NT2/D1 (cell line): ENCODE data around the gene NLRC5.

ENCODE experiments used
- DNase-seq: peaks from one replicate; pipeline ENCODE4 v3.0.0-alpha.2; 2011; ENCODE audit warnings: low read depth, low spot score
- H3K27me3 ChIP-seq: 2 replicates; pipeline ENCODE4 v1.6.0; 2011; ENCODE audit warnings: mild to moderate bottlenecking; ENCODE audit not compliant: insufficient read length, insufficient read depth
- H3K36me3 ChIP-seq: 2 replicates; pipeline ENCODE4 v1.6.1; 2011; ENCODE audit warnings: mild to moderate bottlenecking, low read length, mixed read lengths; ENCODE audit not compliant: insufficient read depth, insufficient read length
- H3K4me1 ChIP-seq: 2 replicates; pipeline ENCODE4 v1.5.1; 2011; ENCODE audit not compliant: insufficient read depth, insufficient read length
- H3K4me3 ChIP-seq: 2 replicates; pipeline ENCODE4 v1.5.1; 2011; ENCODE audit warnings: low read depth; ENCODE audit not compliant: insufficient read length
- H3K9ac ChIP-seq: 2 replicates; pipeline ENCODE4 v1.6.0; 2011; ENCODE audit warnings: low read depth; ENCODE audit not compliant: insufficient read length
- H3K9me3 ChIP-seq: 2 replicates; pipeline ENCODE4 v1.5.1; 2011; ENCODE audit warnings: mild to moderate bottlenecking, low read length; ENCODE audit not compliant: insufficient read depth
- SUZ12 ChIP-seq: IDR thresholded peaks from 2 replicates; pipeline ENCODE4 v1.6.1; 2011; ENCODE audit not compliant: insufficient read length, insufficient read depth; ENCODE audit errors: extremely low read depth
- YY1 ChIP-seq: IDR thresholded peaks from 2 replicates; pipeline ENCODE4 v1.6.1; 2011; ENCODE audit not compliant: insufficient read length, insufficient read depth
- ZNF274 ChIP-seq: IDR thresholded peaks from 2 replicates; pipeline ENCODE4 v1.6.1; 2011; ENCODE audit warnings: mild to moderate bottlenecking, low read depth, low read length

Gene NLRC5

GRCh38 chr16:57048095-57048494 is 58.7 kb downstream of the NLRC5 start:
- no peaks in the 10 kb centered on the region for H3K36me3 ChIP-seq
- DNase-seq, result no peak
- TF ChIP-seq YY1 (no peak), SUZ12 (no peak), ZNF274 (no peak)
- no peaks in the 10 kb centered on the region for H3K27me3 ChIP-seq
- H3K9me3 ChIP-seq, result no peaks in the 10 kb centered on the region
- peaks cover 8% of the 10 kb centered on the region for H3K4me1 ChIP-seq
- H3K4me3 ChIP-seq, result no peak overlapping the region
- H3K9ac ChIP-seq, result no peak overlapping the region

GRCh38 chr16:57049678-57050077 is 60.3 kb downstream of the NLRC5 start:
- H3K36me3 ChIP-seq, result no peaks in the 10 kb centered on the region

GRCh38 chr16:57051696-57052228 is 62.4 kb downstream of the NLRC5 start:
- Histone ChIP-seq H3K4me3 (no peak overlapping the region), H3K9me3 (no peaks in the 10 kb centered on the region)

More at GRCh38 chr16:57049678-57050077, 60.3 kb downstream of the NLRC5 start:
- Histone ChIP-seq H3K27me3 (no peaks in the 10 kb centered on the region), H3K9me3 (no peaks in the 10 kb centered on the region), H3K4me3 (no peak overlapping the region), H3K4me1 (peaks cover 8% of the 10 kb centered on the region), H3K9ac (no peak overlapping the region)
- no peak for TF ChIP-seq SUZ12
- no peak for TF ChIP-seq ZNF274
- no peak for TF ChIP-seq YY1
- no peak for DNase-seq

GRCh38 chr16:57053206-57053605 is 63.8 kb downstream of the NLRC5 start:
- H3K9me3 ChIP-seq, result no peaks in the 10 kb centered on the region
- H3K9ac ChIP-seq, result no peak overlapping the region
- H3K27me3 ChIP-seq, result no peaks in the 10 kb centered on the region
- H3K36me3 ChIP-seq, result no peaks in the 10 kb centered on the region
- no peak for TF ChIP-seq YY1
- no peak for TF ChIP-seq ZNF274
- TF ChIP-seq SUZ12, result no peak
- DNase-seq, result no peak
- peaks cover 11% of the 10 kb centered on the region for H3K4me1 ChIP-seq
- H3K4me3 ChIP-seq, result no peak overlapping the region

More at GRCh38 chr16:57051696-57052228, 62.4 kb downstream of the NLRC5 start:
- TF ChIP-seq ZNF274 (no peak), YY1 (no peak), SUZ12 (no peak)
- no peak overlapping the region for H3K9ac ChIP-seq
- peaks cover 11% of the 10 kb centered on the region for H3K4me1 ChIP-seq
- H3K36me3 ChIP-seq, result no peaks in the 10 kb centered on the region
- no peaks in the 10 kb centered on the region for H3K27me3 ChIP-seq
- no peak for DNase-seq

- TF ChIP-seq ZNF274 (no peak), YY1 (no peak), SUZ12 (no peak)
- no peak overlapping the region for H3K4me3 ChIP-seq
- no peaks in the 10 kb centered on the region for H3K9me3 ChIP-seq
- DNase-seq, result no peak
- H3K36me3 ChIP-seq, result no peaks in the 10 kb centered on the region
- no peak overlapping the region for H3K9ac ChIP-seq
- H3K4me1 ChIP-seq, result peaks cover 11% of the 10 kb centered on the region
- no peaks in the 10 kb centered on the region for H3K27me3 ChIP-seq
Observed at GRCh38 chr16:57054338-57054737, 65.0 kb downstream of the NLRC5 start.

GRCh38 chr16:57054771-57055170 is 65.4 kb downstream of the NLRC5 start:
- no peaks in the 10 kb centered on the region for H3K27me3 ChIP-seq
- no peaks in the 10 kb centered on the region for H3K9me3 ChIP-seq
- TF ChIP-seq SUZ12 (no peak), YY1 (no peak)

GRCh38 chr16:57055671-57056070 is 66.3 kb downstream of the NLRC5 start:
- no peak overlapping the region for H3K4me3 ChIP-seq
- DNase-seq, result no peak
- no peaks in the 10 kb centered on the region for H3K9me3 ChIP-seq
- TF ChIP-seq SUZ12, result no peak
- no peak for TF ChIP-seq YY1
- no peak for TF ChIP-seq ZNF274
- H3K27me3 ChIP-seq, result no peaks in the 10 kb centered on the region
- peaks cover 10% of the 10 kb centered on the region for H3K4me1 ChIP-seq
- no peak overlapping the region for H3K9ac ChIP-seq
- no peaks in the 10 kb centered on the region for H3K36me3 ChIP-seq

More at GRCh38 chr16:57054771-57055170, 65.4 kb downstream of the NLRC5 start:
- no peak for DNase-seq
- no peaks in the 10 kb centered on the region for H3K36me3 ChIP-seq
- peaks cover 11% of the 10 kb centered on the region for H3K4me1 ChIP-seq
- no peak overlapping the region for H3K4me3 ChIP-seq
- no peak overlapping the region for H3K9ac ChIP-seq
